Measurements from ENCODE around the gene FKBP5. TPM values are rescaled to one million over a fixed set of nuclear protein-coding genes. Genes with fewer than 3 reads are reported as not detected.

FKBP5 gene
- total RNA-seq, 1 experiment from 2014 or later, result 33.9 TPM

DNA sequence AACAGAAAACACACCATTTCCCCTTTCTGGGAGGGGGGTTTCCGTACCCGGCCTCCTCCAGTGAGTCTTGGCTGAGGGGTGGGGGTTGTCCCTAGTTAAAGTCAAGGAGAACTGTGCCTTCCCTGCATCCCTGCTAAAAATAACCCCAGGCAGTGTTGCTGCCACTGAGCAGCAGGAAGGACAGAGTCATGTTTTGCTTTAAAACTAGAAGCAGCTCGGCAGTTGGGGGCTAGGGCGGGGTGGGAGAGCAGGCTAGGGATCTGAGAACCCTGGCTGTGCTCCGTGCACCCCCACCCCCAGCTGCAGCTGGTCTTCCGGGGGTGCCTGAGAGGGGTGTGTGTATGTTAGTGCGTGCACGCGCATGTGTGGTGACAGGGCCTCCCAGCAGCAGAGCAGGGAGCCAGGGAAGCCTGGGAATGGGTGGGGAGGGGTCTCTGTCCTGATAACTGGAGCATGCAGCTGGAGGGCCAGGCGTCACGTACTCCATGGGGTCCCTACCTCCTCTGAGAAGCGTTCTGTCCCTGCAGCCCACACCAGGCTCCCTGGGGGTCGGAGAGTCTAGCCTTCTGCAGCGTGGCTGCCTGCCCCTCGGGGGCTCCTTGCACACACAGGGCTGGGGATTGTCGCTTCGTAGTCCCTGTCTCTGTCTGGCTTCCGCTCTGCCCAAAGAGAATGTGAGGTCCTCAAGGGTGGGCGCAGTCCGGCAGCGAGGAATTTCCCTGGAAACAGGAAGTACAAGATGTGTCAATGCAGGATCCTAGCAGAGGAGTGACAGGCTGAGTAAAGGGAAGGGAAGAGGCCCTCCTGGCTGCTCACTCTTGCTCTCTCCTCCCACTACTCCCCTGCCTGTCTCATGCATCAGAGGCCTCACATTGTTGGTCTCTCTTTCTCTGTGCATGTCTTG lies 31.4 kb upstream of the FKBP5 start:
- peak overlapping the region; percentile 6 to 19; a peak in 3 of 5 replicates for H3K4me3 Mint-ChIP-seq
- no peak overlapping the region for H3K27ac ChIP-seq (ENCODE audit: insufficient read length, low read depth, low read length)
- H2BK20ac ChIP-seq (ENCODE audit: low read depth, low read length, poor library complexity, severe bottlenecking), result no peak overlapping the region
- H3K79me1 ChIP-seq (ENCODE audit: insufficient read depth, low read depth, low read length, poor library complexity, severe bottlenecking), result no peaks in the 10 kb centered on the region
- H4K8ac ChIP-seq (replicated peaks; ENCODE audit: insufficient read length, low read depth, low read length), result no peak overlapping the region
- H2BK12ac ChIP-seq (ENCODE audit: insufficient read length, low read depth, low read length), result no peak overlapping the region
- H3K9me3 Mint-ChIP-seq, result no peaks in the 10 kb centered on the region
- H3K4me1 Mint-ChIP-seq, result peaks cover 52 to 57% of the 10 kb centered on the region in 2 experiments
- no peak overlapping the region for H3K4me2 ChIP-seq (ENCODE audit: insufficient read depth, insufficient read length, low read length)
- no peak overlapping the region for H3K56ac ChIP-seq (ENCODE audit: insufficient read length, low read depth, low read length)
- H2BK15ac ChIP-seq (ENCODE audit: low read depth, low read length), result no peak overlapping the region
- no peaks in the 10 kb centered on the region for H4K20me1 ChIP-seq (ENCODE audit: control insufficient read depth, insufficient read depth, insufficient read length)
- H2AFZ ChIP-seq (ENCODE audit: low read length), result no peak overlapping the region
- no peak overlapping the region for H2BK120ac ChIP-seq (ENCODE audit: low read depth, low read length, poor library complexity, severe bottlenecking)
- H2BK5ac ChIP-seq (ENCODE audit: insufficient read length, low read length), result no peak overlapping the region
- no peaks in the 10 kb centered on the region for H3K79me2 ChIP-seq (ENCODE audit: insufficient read depth, low read length)
- TF ChIP-seq, protein P1, sequence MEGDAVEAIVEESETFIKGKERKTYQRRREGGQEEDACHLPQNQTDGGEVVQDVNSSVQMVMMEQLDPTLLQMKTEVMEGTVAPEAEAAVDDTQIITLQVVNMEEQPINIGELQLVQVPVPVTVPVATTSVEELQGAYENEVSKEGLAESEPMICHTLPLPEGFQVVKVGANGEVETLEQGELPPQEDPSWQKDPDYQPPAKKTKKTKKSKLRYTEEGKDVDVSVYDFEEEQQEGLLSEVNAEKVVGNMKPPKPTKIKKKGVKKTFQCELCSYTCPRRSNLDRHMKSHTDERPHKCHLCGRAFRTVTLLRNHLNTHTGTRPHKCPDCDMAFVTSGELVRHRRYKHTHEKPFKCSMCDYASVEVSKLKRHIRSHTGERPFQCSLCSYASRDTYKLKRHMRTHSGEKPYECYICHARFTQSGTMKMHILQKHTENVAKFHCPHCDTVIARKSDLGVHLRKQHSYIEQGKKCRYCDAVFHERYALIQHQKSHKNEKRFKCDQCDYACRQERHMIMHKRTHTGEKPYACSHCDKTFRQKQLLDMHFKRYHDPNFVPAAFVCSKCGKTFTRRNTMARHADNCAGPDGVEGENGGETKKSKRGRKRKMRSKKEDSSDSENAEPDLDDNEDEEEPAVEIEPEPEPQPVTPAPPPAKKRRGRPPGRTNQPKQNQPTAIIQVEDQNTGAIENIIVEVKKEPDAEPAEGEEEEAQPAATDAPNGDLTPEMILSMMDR (conservative IDR thresholded peaks at IDR 0.05), result no peak
- H4K91ac ChIP-seq (ENCODE audit: insufficient read length, low read depth, low read length), result no peak overlapping the region
- H2AK5ac ChIP-seq (ENCODE audit: insufficient read length, low read length), result no peak overlapping the region
- no peak overlapping the region for H3K9ac ChIP-seq (ENCODE audit: extremely low read depth, insufficient read length, low read length)
- no peak overlapping the region for H3T11ph ChIP-seq (ENCODE audit: low read length)
- no peak overlapping the region for H3K4ac ChIP-seq (ENCODE audit: low read depth, low read length)
- H3K27ac Mint-ChIP-seq, result peak overlapping the region; percentile 83 to 90 (median 84); a peak in 6 of 7 replicates
- no peak overlapping the region for H4K5ac ChIP-seq (ENCODE audit: insufficient read length, low read depth, low read length)
- WGBS (ENCODE audit: extremely low coverage, insufficient read length, low lambda C conversion rate), result no CpG with 5 or more reads among the region's 21 CpGs
- H3K23me2 ChIP-seq (ENCODE audit: insufficient read length, low read depth, low read length, poor library complexity, severe bottlenecking), result no peaks in the 10 kb centered on the region
- no peak overlapping the region for H3K23ac ChIP-seq (ENCODE audit: insufficient read length, low read depth, low read length)
- H3K36me3 Mint-ChIP-seq (ENCODE audit: insufficient read depth in 1 of 3, low read depth in 3 of 3), result no peaks in the 10 kb centered on the region
- H3K27me3 Mint-ChIP-seq (ENCODE audit: low read depth), result peaks cover 10% of the 10 kb centered on the region
- H3K9me3 ChIP-seq (ENCODE audit: control insufficient read depth, low read depth, low read length), result no peaks in the 10 kb centered on the region
- no peaks in the 10 kb centered on the region; the same call in 1 of the 2 replicates for H3K27me3 ChIP-seq (ENCODE audit: insufficient read depth, low read length)
- peaks cover 18% of the 10 kb centered on the region; the same call in 1 of the 2 replicates for H3K4me1 ChIP-seq (ENCODE audit: insufficient read depth, low read length)
- H3K14ac ChIP-seq (ENCODE audit: insufficient read depth, low read length), result peak overlapping the region; percentile 49; the same call in 1 of the 2 replicates
- H3K18ac ChIP-seq (ENCODE audit: insufficient read length, low read depth, low read length), result peak overlapping the region; percentile 54
- DNase-seq, result peak; percentile 54
